Measurements from ENCODE around the gene GALNT9. TPM values are rescaled to one million over a fixed set of nuclear protein-coding genes. Genes with fewer than 3 reads are reported as not detected.

Gene GALNT9
- polyA plus RNA-seq, 1 of the 3 experiments (the other 2 are of a cell fraction), result not detected

GRCh38 chr12:132281038-132281437 is 48.4 kb downstream of the GALNT9 start:
- no peak for DNase-seq
- Histone ChIP-seq H4K20me1 (ENCODE audit: insufficient read depth) (no peaks in the 10 kb centered on the region), H3K4me2 (no peak overlapping the region), H2AFZ (ENCODE audit: low read depth) (no peak overlapping the region), H3K9me2 (no peaks in the 10 kb centered on the region), H3K27ac (ENCODE audit: low read depth in 2 of 2, low read length in 1 of 2) (no peak overlapping the region), H3K36me3 (replicated peaks in 1 of 2; ENCODE audit: control insufficient read depth in 1 of 2, insufficient read depth in 2 of 2, low read length in 1 of 2) (no peaks in the 10 kb centered on the region), H3K9me3 (no peaks in the 10 kb centered on the region), H3F3A (replicated peaks; ENCODE audit: insufficient read depth) (no peaks in the 10 kb centered on the region), H3K9ac (no peak overlapping the region), H3K79me2 (ENCODE audit: insufficient read depth) (no peaks in the 10 kb centered on the region), H3K27me3 (ENCODE audit: insufficient read depth) (peaks cover 94% of the 10 kb centered on the region), H3K4me1 (ENCODE audit: control insufficient read depth in 1 of 2, insufficient read depth in 2 of 2, low read depth in 1 of 2, low read length in 1 of 2) (no peaks in the 10 kb centered on the region; a peak in 1 of 4 replicates), H3K4me3 (ENCODE audit: low read depth in 2 of 2, low read length in 1 of 2) (no peak overlapping the region)
- TF ChIP-seq RFX5 (IDR thresholded peaks at IDR 0.05; ENCODE audit: low read length), result no peak
- TF ChIP-seq TCF12 (IDR thresholded peaks at IDR 0.05), result no peak
- no peak for TF ChIP-seq ELF1 (IDR thresholded peaks at IDR 0.05)
- TF ChIP-seq CHD2 (IDR thresholded peaks at IDR 0.05; ENCODE audit: low read length, partially characterized antibody), result no peak
- TF ChIP-seq CTCF (IDR thresholded peaks at IDR 0.05), result no peak
- TF ChIP-seq IRF3 (IDR thresholded peaks at IDR 0.05; ENCODE audit: low read depth, low read length), result no peak
- no peak for TF ChIP-seq RXRA (IDR thresholded peaks at IDR 0.05; ENCODE audit: borderline replicate concordance, low read depth)
- no peak for TF ChIP-seq RAD21 (IDR thresholded peaks at IDR 0.05; ENCODE audit: low read length)
- no peak for TF ChIP-seq USF1 (IDR thresholded peaks at IDR 0.05; ENCODE audit: borderline replicate concordance, low read depth)
- TF ChIP-seq EZH2phosphoT487 (IDR thresholded peaks at IDR 0.05; ENCODE audit: borderline replicate concordance, low read depth), result no peak
- no peak for TF ChIP-seq SMC3 (IDR thresholded peaks at IDR 0.05; ENCODE audit: low read depth, low read length)
- TF ChIP-seq PBX3 (IDR thresholded peaks at IDR 0.05), result no peak
- no peak for TF ChIP-seq NFIC (IDR thresholded peaks at IDR 0.05; ENCODE audit: borderline replicate concordance)
- TF ChIP-seq MXI1 (IDR thresholded peaks at IDR 0.05; ENCODE audit: low read depth, low read length), result no peak
- no peak for TF ChIP-seq POLR2AphosphoS5 (IDR thresholded peaks at IDR 0.05; ENCODE audit: low read depth, low read length)
- no peak for TF ChIP-seq NRF1 (IDR thresholded peaks at IDR 0.05; ENCODE audit: low read depth, low read length)
- no peak for TF ChIP-seq EP300 (IDR thresholded peaks at IDR 0.05; ENCODE audit: borderline replicate concordance in 1 of 2, low read depth in 1 of 2, low read length in 1 of 2)
- TF ChIP-seq GATA2 (CRISPR knock-in tag; IDR thresholded peaks at IDR 0.05), result no peak
- WGBS (ENCODE audit: low lambda C conversion rate), result 17% methylated on average over 18 of the region's 19 CpGs
- ChIA-PET POLR2A (no interaction called here), CTCF (interaction anchor here (1.0 to 1.7 kb wide), 3 partner anchors 62 to 150 kb away, joined by 3 to 7 read pairs (median 3); no protein-coding TSS in a partner anchor)

Measured in SK-N-SH (cell line).